SK-N-SH treated with all-trans-retinoic acid at 6 μM for 48 hours (cell line): ENCODE measurements around the gene MYOM3.

Source experiments
- ATAC-seq: fragments of 200-7000 bp; cut with Tn5 transposase; 3 replicates; pipeline ENCODE4 v1.9.1; 2020; ENCODE audit warnings: mild to moderate bottlenecking, moderate library complexity
- ARNTL ChIP-seq: fragments of 450-650 bp; formaldehyde crosslinking; IDR thresholded peaks from 2 replicates; pipeline ENCODE4 v1.5.0; 2020; ENCODE audit warnings: low read depth, mild to moderate bottlenecking, moderate library complexity, borderline replicate concordance
- CSDC2 ChIP-seq: fragments of 250-450 bp; sonication (Bioruptor Pico); IDR thresholded peaks from 2 replicates; pipeline ENCODE4 v1.5.0; 2020; ENCODE audit warnings: mild to moderate bottlenecking, moderate library complexity
- ESRRG ChIP-seq: fragments of 250-450 bp; sonication (Bioruptor Pico); IDR thresholded peaks from 2 replicates; pipeline ENCODE4 v1.6.1; 2021; ENCODE audit warnings: mild to moderate bottlenecking
- GLIS3 ChIP-seq: fragments of 250-450 bp; sonication (Bioruptor Pico); IDR thresholded peaks from 2 replicates; pipeline ENCODE4 v1.5.0; 2020; ENCODE audit warnings: mild to moderate bottlenecking, moderate library complexity
- OSR1 ChIP-seq: fragments of 250-450 bp; sonication (Bioruptor Pico); IDR thresholded peaks from 2 replicates; pipeline ENCODE4 v1.8.0; 2022; ENCODE audit warnings: moderate library complexity, mild to moderate bottlenecking, inconsistent platforms
- RARB ChIP-seq: fragments of 250-450 bp; sonication (Bioruptor Pico); IDR thresholded peaks from 2 replicates; pipeline ENCODE4 v1.8.0; 2021; ENCODE audit warnings: mild to moderate bottlenecking, moderate library complexity
- TCF4 ChIP-seq: fragments of 250-450 bp; sonication (Bioruptor Pico); IDR thresholded peaks from 2 replicates; pipeline ENCODE4 v1.8.0; 2021; ENCODE audit warnings: mild to moderate bottlenecking, moderate library complexity, borderline replicate concordance
- TOX ChIP-seq: fragments of 250-450 bp; sonication (Bioruptor Pico); IDR thresholded peaks from 2 replicates; pipeline ENCODE4 v1.8.0; 2021; ENCODE audit warnings: mild to moderate bottlenecking, moderate library complexity, borderline replicate concordance
- ZC3H10 ChIP-seq: fragments of 250-450 bp; sonication (Bioruptor Pico); IDR thresholded peaks from 2 replicates; pipeline ENCODE4 v1.5.1; 2021; ENCODE audit warnings: mild to moderate bottlenecking, moderate library complexity
- ZFP3 ChIP-seq: fragments of 250-450 bp; sonication (Bioruptor Pico); IDR thresholded peaks from 2 replicates; pipeline ENCODE4 v1.5.0; 2020; ENCODE audit warnings: mild to moderate bottlenecking, moderate library complexity
- ZFP30 ChIP-seq: fragments of 450-650 bp; formaldehyde crosslinking; IDR thresholded peaks from 2 replicates; pipeline ENCODE4 v1.5.0; 2022; ENCODE audit warnings: mild to moderate bottlenecking, moderate library complexity
- ZNF565 ChIP-seq: fragments of 450-650 bp; formaldehyde crosslinking; conservative IDR thresholded peaks from 2 replicates; pipeline ENCODE4 v1.5.0; 2020; ENCODE audit warnings: low read depth, mild to moderate bottlenecking, moderate library complexity
- ZNF70 ChIP-seq: fragments of 450-650 bp; formaldehyde crosslinking; IDR thresholded peaks from 2 replicates; pipeline ENCODE4 v1.5.0; 2020; ENCODE audit warnings: mild to moderate bottlenecking, moderate library complexity
- TF ChIP-seq, protein P1 (sequence below): fragments of 250-450 bp; sonication (Bioruptor Pico); IDR thresholded peaks from 2 replicates; pipeline ENCODE4 v1.5.1; 2021; ENCODE audit warnings: mild to moderate bottlenecking, moderate library complexity
- TF ChIP-seq, protein P2 (sequence below): fragments of 250-450 bp; sonication (Bioruptor Pico); IDR thresholded peaks from 2 replicates; pipeline ENCODE4 v1.5.0; 2020; ENCODE audit warnings: mild to moderate bottlenecking, moderate library complexity
- TF ChIP-seq, protein P3 (sequence below): fragments of 250-450 bp; sonication (Bioruptor Pico); IDR thresholded peaks from 2 replicates; pipeline ENCODE4 v1.8.0; 2020; ENCODE audit warnings: mild to moderate bottlenecking, moderate library complexity, borderline replicate concordance

Gene MYOM3

DNA sequence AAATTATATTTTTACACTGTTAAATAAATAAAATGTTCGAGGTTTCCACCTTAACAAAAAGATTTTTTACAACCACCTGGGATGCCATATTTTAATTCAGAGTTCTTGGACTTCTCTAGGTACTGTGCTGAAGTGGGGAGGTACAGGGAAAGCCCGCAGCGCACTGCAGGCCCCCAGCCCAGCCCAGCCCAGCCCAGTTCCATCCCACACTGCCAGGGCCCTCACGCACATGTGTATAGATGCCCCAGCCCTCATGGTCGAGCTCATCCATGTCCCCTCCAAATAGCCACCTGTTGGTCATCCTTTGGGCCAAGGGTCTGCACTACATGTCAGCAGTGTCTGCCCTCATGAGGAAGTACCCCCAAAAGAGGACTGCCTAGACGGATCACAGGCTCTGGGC lies 11.7 kb upstream of the MYOM3 start:
- ATAC-seq, result no peak
- TF ChIP-seq GLIS3 (CRISPR knock-in tag), result no peak
- TF ChIP-seq TCF4, result no peak
- no peak for TF ChIP-seq RARB (CRISPR knock-in tag)
- no peak for TF ChIP-seq TOX (CRISPR knock-in tag)
- no peak for TF ChIP-seq ZFP3 (CRISPR knock-in tag)
- no peak for TF ChIP-seq OSR1 (CRISPR knock-in tag)
- TF ChIP-seq, protein P1, sequence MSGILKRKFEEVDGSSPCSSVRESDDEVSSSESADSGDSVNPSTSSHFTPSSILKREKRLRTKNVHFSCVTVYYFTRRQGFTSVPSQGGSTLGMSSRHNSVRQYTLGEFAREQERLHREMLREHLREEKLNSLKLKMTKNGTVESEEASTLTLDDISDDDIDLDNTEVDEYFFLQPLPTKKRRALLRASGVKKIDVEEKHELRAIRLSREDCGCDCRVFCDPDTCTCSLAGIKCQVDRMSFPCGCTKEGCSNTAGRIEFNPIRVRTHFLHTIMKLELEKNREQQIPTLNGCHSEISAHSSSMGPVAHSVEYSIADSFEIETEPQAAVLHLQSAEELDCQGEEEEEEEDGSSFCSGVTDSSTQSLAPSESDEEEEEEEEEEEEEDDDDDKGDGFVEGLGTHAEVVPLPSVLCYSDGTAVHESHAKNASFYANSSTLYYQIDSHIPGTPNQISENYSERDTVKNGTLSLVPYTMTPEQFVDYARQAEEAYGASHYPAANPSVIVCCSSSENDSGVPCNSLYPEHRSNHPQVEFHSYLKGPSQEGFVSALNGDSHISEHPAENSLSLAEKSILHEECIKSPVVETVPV (CRISPR knock-in tag), result no peak
- TF ChIP-seq, protein P2, sequence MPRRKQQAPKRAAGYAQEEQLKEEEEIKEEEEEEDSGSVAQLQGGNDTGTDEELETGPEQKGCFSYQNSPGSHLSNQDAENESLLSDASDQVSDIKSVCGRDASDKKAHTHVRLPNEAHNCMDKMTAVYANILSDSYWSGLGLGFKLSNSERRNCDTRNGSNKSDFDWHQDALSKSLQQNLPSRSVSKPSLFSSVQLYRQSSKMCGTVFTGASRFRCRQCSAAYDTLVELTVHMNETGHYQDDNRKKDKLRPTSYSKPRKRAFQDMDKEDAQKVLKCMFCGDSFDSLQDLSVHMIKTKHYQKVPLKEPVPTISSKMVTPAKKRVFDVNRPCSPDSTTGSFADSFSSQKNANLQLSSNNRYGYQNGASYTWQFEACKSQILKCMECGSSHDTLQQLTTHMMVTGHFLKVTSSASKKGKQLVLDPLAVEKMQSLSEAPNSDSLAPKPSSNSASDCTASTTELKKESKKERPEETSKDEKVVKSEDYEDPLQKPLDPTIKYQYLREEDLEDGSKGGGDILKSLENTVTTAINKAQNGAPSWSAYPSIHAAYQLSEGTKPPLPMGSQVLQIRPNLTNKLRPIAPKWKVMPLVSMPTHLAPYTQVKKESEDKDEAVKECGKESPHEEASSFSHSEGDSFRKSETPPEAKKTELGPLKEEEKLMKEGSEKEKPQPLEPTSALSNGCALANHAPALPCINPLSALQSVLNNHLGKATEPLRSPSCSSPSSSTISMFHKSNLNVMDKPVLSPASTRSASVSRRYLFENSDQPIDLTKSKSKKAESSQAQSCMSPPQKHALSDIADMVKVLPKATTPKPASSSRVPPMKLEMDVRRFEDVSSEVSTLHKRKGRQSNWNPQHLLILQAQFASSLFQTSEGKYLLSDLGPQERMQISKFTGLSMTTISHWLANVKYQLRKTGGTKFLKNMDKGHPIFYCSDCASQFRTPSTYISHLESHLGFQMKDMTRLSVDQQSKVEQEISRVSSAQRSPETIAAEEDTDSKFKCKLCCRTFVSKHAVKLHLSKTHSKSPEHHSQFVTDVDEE, result no peak
- TF ChIP-seq, protein P3, sequence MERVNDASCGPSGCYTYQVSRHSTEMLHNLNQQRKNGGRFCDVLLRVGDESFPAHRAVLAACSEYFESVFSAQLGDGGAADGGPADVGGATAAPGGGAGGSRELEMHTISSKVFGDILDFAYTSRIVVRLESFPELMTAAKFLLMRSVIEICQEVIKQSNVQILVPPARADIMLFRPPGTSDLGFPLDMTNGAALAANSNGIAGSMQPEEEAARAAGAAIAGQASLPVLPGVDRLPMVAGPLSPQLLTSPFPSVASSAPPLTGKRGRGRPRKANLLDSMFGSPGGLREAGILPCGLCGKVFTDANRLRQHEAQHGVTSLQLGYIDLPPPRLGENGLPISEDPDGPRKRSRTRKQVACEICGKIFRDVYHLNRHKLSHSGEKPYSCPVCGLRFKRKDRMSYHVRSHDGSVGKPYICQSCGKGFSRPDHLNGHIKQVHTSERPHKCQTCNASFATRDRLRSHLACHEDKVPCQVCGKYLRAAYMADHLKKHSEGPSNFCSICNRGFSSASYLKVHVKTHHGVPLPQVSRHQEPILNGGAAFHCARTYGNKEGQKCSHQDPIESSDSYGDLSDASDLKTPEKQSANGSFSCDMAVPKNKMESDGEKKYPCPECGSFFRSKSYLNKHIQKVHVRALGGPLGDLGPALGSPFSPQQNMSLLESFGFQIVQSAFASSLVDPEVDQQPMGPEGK (CRISPR knock-in tag), result no peak
- no peak for TF ChIP-seq ZC3H10 (CRISPR knock-in tag)
- no peak for TF ChIP-seq ZFP30 (CRISPR knock-in tag)
- TF ChIP-seq ZNF565, result no peak
- no peak for TF ChIP-seq ZNF70 (CRISPR knock-in tag)
- TF ChIP-seq ARNTL, result no peak
- TF ChIP-seq ESRRG (CRISPR knock-in tag), result no peak

DNA sequence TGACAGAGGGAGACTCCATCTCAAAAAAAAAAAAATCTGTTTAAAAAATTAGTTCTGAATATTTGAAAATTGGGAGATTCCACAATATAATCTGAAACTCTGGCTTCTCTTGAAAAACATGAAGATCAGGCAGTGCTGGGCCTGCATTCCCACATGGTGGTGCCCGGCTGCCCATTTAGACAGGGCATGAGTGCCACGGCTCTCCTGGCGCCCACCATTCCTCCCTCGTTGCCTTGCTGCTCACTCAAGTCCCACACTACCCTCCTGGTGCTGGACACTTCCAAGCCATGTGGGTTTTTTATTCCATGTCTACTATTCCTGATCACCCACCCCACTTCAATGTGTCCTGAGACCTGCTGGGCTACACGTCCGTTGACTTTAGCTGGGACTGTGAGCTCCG lies 10.8 kb upstream of the MYOM3 start:
- no peak for TF ChIP-seq ZNF565
- ATAC-seq, result no peak

DNA sequence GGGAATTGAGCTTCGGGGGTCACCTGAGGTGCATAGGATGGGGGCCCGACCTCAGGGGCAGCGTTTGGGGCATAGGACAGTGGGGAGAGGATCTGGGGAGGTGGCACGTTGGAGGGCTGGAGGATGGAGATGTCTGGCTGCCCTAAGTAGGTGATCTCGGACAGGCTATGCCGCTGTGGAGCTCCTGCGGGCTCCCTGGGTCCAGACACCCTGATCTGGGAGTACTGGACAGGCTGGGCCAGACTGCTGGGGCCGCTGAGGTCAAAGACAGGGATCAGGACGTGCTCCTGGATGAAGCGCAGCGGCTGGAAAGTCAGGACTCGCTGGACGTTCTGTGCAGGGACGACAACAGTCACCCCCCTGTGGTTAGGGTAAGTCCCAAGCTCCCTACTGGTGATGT lies 9.5 kb upstream of the MYOM3 start:
- no peak for ATAC-seq

More for the DNA sequence above, 9.5 kb upstream of the MYOM3 start:
- no peak for TF ChIP-seq CSDC2
- no peak for TF ChIP-seq GLIS3 (CRISPR knock-in tag)
- no peak for TF ChIP-seq TCF4
- TF ChIP-seq, protein P2, result no peak
- TF ChIP-seq, protein P3 (CRISPR knock-in tag), result no peak
- TF ChIP-seq, protein P1 (CRISPR knock-in tag), result no peak
- TF ChIP-seq ESRRG (CRISPR knock-in tag), result no peak
